T-helper 2 cell treated with Interferon-gamma antibody and Interleukin-4, amounts not matched to agents 5 μg/mL and 100 μg/mL, for 36 hours (primary cell): ENCODE data around the gene CHDH.

Source experiments
- DNase-seq: peaks from one replicate; pipeline ENCODE4 v3.0.0; 2021; ENCODE audit warnings: low spot score
- H3K27ac Mint-ChIP-seq: one replicate; pipeline ENCODE4 v1.8.0; 2021; ENCODE audit warnings: mild to moderate bottlenecking, mixed read lengths
- H3K27me3 Mint-ChIP-seq: one replicate; pipeline ENCODE4 v1.8.0; 2021; ENCODE audit warnings: low read depth, mixed read lengths
- H3K36me3 Mint-ChIP-seq: one replicate; pipeline ENCODE4 v1.8.0; 2021; ENCODE audit warnings: low read depth, mixed read lengths
- H3K4me1 Mint-ChIP-seq: one replicate; pipeline ENCODE4 v1.8.0; 2021; ENCODE audit warnings: low read depth, mixed read lengths
- H3K4me3 Mint-ChIP-seq: one replicate; pipeline ENCODE4 v1.8.0; 2022; ENCODE audit warnings: mild to moderate bottlenecking, moderate library complexity, mixed read lengths
- H3K9me3 Mint-ChIP-seq: one replicate; pipeline ENCODE4 v1.8.0; 2021; ENCODE audit warnings: mixed read lengths

CHDH gene

GRCh38 chr3:53843195-53844177 is 2.7 kb downstream of the CHDH start:
- Mint-ChIP-seq H3K27ac (peak overlapping the region; percentile 17), H3K9me3 (no peaks in the 10 kb centered on the region), H3K36me3 (peaks cover 3% of the 10 kb centered on the region), H3K4me3 (peak overlapping the region; percentile 83), H3K27me3 (peaks cover 52% of the 10 kb centered on the region), H3K4me1 (peaks cover 15% of the 10 kb centered on the region)
- DNase-seq = no peak

DNA sequence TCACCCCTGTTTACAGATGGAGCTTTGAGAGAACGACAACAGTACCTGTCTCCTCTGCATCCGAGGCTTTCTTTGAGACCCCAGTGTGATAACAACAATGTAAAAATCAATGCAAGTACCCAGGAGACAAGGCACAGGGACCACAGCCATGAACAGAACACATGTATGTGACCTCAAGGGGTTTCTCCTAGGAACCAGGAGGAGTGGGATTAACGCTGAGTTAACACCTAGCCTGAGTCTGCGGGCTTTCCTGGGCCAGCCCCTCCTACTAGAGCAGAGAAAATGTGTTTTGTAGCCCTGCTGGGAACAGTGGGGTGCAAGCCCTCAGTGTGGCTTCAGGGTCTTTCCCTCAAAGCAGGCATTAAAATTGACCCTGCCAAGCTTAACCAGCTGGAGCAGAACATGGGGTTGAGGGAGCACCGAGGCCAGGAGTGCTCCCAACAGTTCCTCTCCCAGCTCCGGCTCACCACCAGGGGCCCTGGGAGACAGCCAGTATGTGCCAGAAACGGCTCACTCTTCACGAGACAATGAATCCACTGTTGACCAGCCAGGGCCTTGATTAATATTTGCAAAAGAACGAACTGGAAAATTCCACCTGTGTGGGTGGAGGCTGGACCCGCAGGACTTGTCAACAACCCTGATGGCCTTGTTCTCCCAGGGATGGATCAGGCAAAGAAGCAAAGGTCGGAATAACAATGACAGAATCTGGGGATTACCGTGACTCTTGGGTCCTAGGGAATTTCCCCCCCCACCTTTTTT is 3.6 kb downstream of the CHDH start:
- Mint-ChIP-seq H3K4me1 (peaks cover 15% of the 10 kb centered on the region), H3K36me3 (peaks cover 3% of the 10 kb centered on the region), H3K4me3 (no peak overlapping the region), H3K27me3 (peaks cover 46% of the 10 kb centered on the region), H3K9me3 (no peaks in the 10 kb centered on the region), H3K27ac (no peak overlapping the region)
- DNase-seq = no peak

GRCh38 chr3:53841296-53841695 is 4.9 kb downstream of the CHDH start:
- H3K27me3 Mint-ChIP-seq = peaks cover 36% of the 10 kb centered on the region
- no peak overlapping the region for H3K4me3 Mint-ChIP-seq
- no peak for DNase-seq
- no peaks in the 10 kb centered on the region for H3K9me3 Mint-ChIP-seq
- peaks cover 3% of the 10 kb centered on the region for H3K36me3 Mint-ChIP-seq
- H3K4me1 Mint-ChIP-seq = peaks cover 15% of the 10 kb centered on the region
- no peak overlapping the region for H3K27ac Mint-ChIP-seq

GRCh38 chr3:53837331-53837730 is 8.9 kb downstream of the CHDH start:
- no peak for DNase-seq
- H3K27me3 Mint-ChIP-seq = peaks cover 7% of the 10 kb centered on the region
- H3K36me3 Mint-ChIP-seq = peaks cover 5% of the 10 kb centered on the region
- H3K4me1 Mint-ChIP-seq = peaks cover 5% of the 10 kb centered on the region
- H3K4me3 Mint-ChIP-seq = no peak overlapping the region
- H3K27ac Mint-ChIP-seq = no peak overlapping the region
- no peaks in the 10 kb centered on the region for H3K9me3 Mint-ChIP-seq

GRCh38 chr3:53836084-53836872 is 9.9 kb downstream of the CHDH start:
- no peaks in the 10 kb centered on the region for H3K9me3 Mint-ChIP-seq

GRCh38 chr3:53835257-53835656 is 11.0 kb downstream of the CHDH start:
- no peak for DNase-seq
- H3K4me1 Mint-ChIP-seq = peaks cover 5% of the 10 kb centered on the region
- H3K9me3 Mint-ChIP-seq = no peaks in the 10 kb centered on the region
- H3K36me3 Mint-ChIP-seq = peaks cover 5% of the 10 kb centered on the region
- no peak overlapping the region for H3K27ac Mint-ChIP-seq
- H3K4me3 Mint-ChIP-seq = no peak overlapping the region
- no peaks in the 10 kb centered on the region for H3K27me3 Mint-ChIP-seq

More at GRCh38 chr3:53836084-53836872, 9.9 kb downstream of the CHDH start:
- no peak overlapping the region for H3K27ac Mint-ChIP-seq
- H3K36me3 Mint-ChIP-seq = peaks cover 5% of the 10 kb centered on the region
- no peak overlapping the region for H3K4me3 Mint-ChIP-seq
- DNase-seq = no peak
- H3K27me3 Mint-ChIP-seq = peaks cover 4% of the 10 kb centered on the region
- H3K4me1 Mint-ChIP-seq = peaks cover 5% of the 10 kb centered on the region

DNA sequence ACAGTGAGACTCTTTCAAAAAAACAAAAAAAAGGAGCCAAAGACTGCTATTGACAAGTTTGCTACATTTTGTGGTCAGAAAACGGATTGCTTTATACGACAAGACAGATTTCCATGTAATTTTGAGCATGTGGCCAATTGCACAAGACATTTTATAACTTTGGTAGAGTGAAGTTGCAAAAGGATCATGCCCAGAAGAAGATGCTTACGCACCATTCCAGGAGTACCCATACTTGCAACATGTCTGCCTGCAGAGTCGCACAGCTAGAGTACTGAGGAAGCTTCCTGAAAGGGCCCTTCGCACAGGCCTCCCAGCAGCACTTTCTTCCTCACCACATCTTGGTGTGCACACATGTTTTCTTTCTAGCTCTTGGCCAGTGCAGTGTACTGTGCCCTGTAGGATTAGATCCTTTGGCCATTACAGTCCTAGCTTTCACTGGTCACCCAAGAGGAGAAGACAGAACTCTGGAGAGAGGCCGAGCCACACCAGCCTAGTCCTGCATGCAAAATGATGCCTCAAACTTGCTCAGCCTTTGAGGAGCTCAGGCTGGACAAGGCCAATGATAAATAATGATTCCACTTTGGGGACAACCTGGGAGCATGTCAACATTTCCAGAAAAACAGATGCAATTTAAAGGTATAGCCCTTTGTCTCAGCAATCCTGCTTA is 11.7 kb downstream of the CHDH start:
- DNase-seq = no peak
- Mint-ChIP-seq H3K4me3 (no peak overlapping the region), H3K9me3 (no peaks in the 10 kb centered on the region), H3K27ac (no peak overlapping the region), H3K27me3 (no peaks in the 10 kb centered on the region), H3K36me3 (peaks cover 4% of the 10 kb centered on the region), H3K4me1 (peaks cover 4% of the 10 kb centered on the region)

DNA sequence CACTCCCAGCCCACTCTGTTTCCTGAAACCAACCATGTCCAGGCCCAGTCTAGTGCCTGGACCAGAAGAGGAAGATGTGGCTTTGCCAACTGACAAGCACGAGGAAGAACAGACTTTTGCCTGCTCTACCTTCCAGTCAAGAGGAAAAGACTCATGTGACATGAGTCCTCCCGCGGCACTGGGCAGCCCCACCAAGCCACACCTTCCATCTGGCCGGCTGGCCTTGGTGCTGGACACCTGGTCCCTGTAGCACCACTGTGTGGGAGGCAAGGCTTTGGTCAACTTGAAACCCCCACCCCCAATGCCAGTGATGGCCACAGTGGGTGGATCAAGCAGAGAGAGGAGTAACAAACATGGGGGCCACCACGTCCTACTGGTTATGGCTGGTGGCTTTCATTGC is 12.5 kb downstream of the CHDH start:
- Mint-ChIP-seq H3K27me3 (no peaks in the 10 kb centered on the region), H3K27ac (no peak overlapping the region), H3K4me3 (no peak overlapping the region), H3K36me3 (peaks cover 6% of the 10 kb centered on the region), H3K9me3 (no peaks in the 10 kb centered on the region), H3K4me1 (peaks cover 4% of the 10 kb centered on the region)
- DNase-seq = no peak

- DNase-seq = no peak
- no peak overlapping the region for H3K4me3 Mint-ChIP-seq
- H3K27me3 Mint-ChIP-seq = no peaks in the 10 kb centered on the region
- no peak overlapping the region for H3K27ac Mint-ChIP-seq
- peaks cover 4% of the 10 kb centered on the region for H3K4me1 Mint-ChIP-seq
- peaks cover 6% of the 10 kb centered on the region for H3K36me3 Mint-ChIP-seq
- H3K9me3 Mint-ChIP-seq = no peaks in the 10 kb centered on the region
These were observed 13.1 kb downstream of the CHDH start for GRCh38 chr3:53833053-53833645.

- H3K27me3 Mint-ChIP-seq = no peaks in the 10 kb centered on the region
- no peak overlapping the region for H3K4me3 Mint-ChIP-seq
- H3K27ac Mint-ChIP-seq = no peak overlapping the region
- peaks cover 7% of the 10 kb centered on the region for H3K4me1 Mint-ChIP-seq
- H3K36me3 Mint-ChIP-seq = peaks cover 7% of the 10 kb centered on the region
- H3K9me3 Mint-ChIP-seq = no peaks in the 10 kb centered on the region
- DNase-seq = no peak
These were observed 15.3 kb downstream of the CHDH start for GRCh38 chr3:53830944-53831343.

DNA sequence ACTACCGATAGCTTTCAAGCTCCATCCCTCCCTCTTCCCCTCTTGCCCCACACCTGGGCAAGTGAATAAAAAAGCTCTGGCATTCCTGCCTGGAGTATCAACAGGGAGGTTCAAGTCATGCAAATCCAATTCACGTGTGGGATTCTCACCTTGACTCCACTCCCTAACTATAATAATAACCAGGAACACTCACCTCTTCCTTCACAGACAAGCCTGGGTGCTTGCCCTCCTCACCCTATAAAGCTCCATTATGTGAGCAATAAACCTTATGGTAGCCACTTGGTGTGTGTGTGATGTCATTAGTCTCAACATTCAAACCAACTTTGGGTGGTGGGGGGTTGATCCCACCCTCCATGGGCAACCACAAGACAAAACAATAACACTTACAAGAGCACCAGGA is 16.6 kb downstream of the CHDH start:
- H3K27me3 Mint-ChIP-seq = no peaks in the 10 kb centered on the region
- no peak overlapping the region for H3K27ac Mint-ChIP-seq
- H3K4me1 Mint-ChIP-seq = peaks cover 16% of the 10 kb centered on the region
- DNase-seq = no peak
- H3K9me3 Mint-ChIP-seq = no peaks in the 10 kb centered on the region
- H3K36me3 Mint-ChIP-seq = peaks cover 9% of the 10 kb centered on the region
- H3K4me3 Mint-ChIP-seq = no peak overlapping the region

- Mint-ChIP-seq H3K4me3 (no peak overlapping the region), H3K9me3 (no peaks in the 10 kb centered on the region)
These were observed 17.6 kb downstream of the CHDH start for GRCh38 chr3:53828581-53828980.

DNA sequence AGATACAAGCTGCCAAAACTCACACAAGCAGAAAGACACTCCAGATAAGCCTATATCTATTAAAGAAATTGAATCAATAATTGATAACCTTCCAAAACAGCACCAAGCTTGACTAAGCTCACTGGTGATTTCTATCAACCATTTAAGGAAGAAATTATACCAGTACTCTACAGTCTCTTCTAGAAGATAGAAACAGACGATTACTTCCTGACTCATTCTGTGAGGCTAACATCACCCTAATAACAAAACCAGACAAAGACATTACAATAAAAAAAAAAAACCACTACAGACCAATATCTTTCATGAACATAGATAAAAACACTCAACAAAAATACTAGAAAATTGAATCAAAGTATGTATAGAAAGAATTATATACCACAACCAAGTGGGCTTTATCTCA is 20.2 kb downstream of the CHDH start:
- peaks cover 21% of the 10 kb centered on the region for H3K4me1 Mint-ChIP-seq
- no peaks in the 10 kb centered on the region for H3K9me3 Mint-ChIP-seq
- peak overlapping the region; percentile 19 for H3K27ac Mint-ChIP-seq
- no peaks in the 10 kb centered on the region for H3K27me3 Mint-ChIP-seq
- peaks cover 9% of the 10 kb centered on the region for H3K36me3 Mint-ChIP-seq
- DNase-seq = no peak
- no peak overlapping the region for H3K4me3 Mint-ChIP-seq

More at GRCh38 chr3:53828581-53828980, 17.6 kb downstream of the CHDH start:
- Mint-ChIP-seq H3K36me3 (peaks cover 11% of the 10 kb centered on the region), H3K27me3 (no peaks in the 10 kb centered on the region), H3K4me1 (peaks cover 21% of the 10 kb centered on the region), H3K27ac (no peak overlapping the region)
- no peak for DNase-seq
